Tibial nerve (tissue), 4 donors: Measurements from ENCODE around the gene CREM.

ENCODE experiments used
- CTCF ChIP-seq, 5 experiments: fragments of 200-600 bp in 3 of 5; fragments of 450-650 bp in 2 of 5; sonication (generic) in 3 of 5; IDR thresholded peaks; one replicate each; pipeline ENCODE4 v1.5.1; 2016 to 2019; ENCODE audit warnings: antibody characterized with exemption in 5 of 5, mild to moderate bottlenecking in 3 of 5, moderate library complexity in 2 of 5
- EP300 ChIP-seq, 2 donors: sonication (generic); formaldehyde crosslinking; IDR thresholded peaks; one replicate each; pipeline ENCODE4 v1.6.1; 2017; ENCODE audit warnings: antibody characterized with exemption in 2 of 2, mild to moderate bottlenecking in 1 of 2
- POLR2A ChIP-seq, 2 donors: fragments of 450-650 bp; IDR thresholded peaks; one replicate each; pipeline ENCODE4 v1.6.1; 2017; ENCODE audit warnings: antibody characterized with exemption in 2 of 2, mild to moderate bottlenecking in 2 of 2, moderate library complexity in 2 of 2

GRCh38 chr10:35130663-35131062, 4.0 kb downstream of the CREM start:
- no peak for TF ChIP-seq POLR2A (IDR thresholded peaks at IDR 0.05)
- no peak for TF ChIP-seq CTCF (IDR thresholded peaks at IDR 0.05)
- no peak for TF ChIP-seq EP300 (IDR thresholded peaks at IDR 0.05)
